ENCODE results near the gene FAAP100. TPM values are rescaled to one million over a fixed set of nuclear protein-coding genes. Genes with fewer than 3 reads are reported as not detected.
A peak's percentile ranks its signal among the peaks of the same experiment; 100 is the strongest.

The FAAP100 gene
- total RNA-seq, 2 experiments from 2014 or later: 33.5 to 39.7 TPM

- H3K27me3 Mint-ChIP-seq: no peaks in the 10 kb centered on the region
- intact Hi-C loops (cut with micrococcal nuclease): no loop called here
- ChIA-PET CTCF (interaction anchor here (1.4 kb wide), 1 partner anchor 42 kb away, joined by 4 read pairs; no protein-coding TSS in a partner anchor), POLR2A (no interaction called here)
- no peak overlapping the region for H3K27ac Mint-ChIP-seq
- H3K4me3 Mint-ChIP-seq: no peak overlapping the region
- H3K4me1 Mint-ChIP-seq (ENCODE audit: low read depth): peaks cover 11% of the 10 kb centered on the region
- no peaks in the 10 kb centered on the region for H3K9me3 Mint-ChIP-seq
- no peak for DNase-seq
- H3K36me3 Mint-ChIP-seq: peaks cover 15% of the 10 kb centered on the region
These were observed 7.0 kb upstream of the FAAP100 start for GRCh38 chr17:81558941-81559806.

DNA sequence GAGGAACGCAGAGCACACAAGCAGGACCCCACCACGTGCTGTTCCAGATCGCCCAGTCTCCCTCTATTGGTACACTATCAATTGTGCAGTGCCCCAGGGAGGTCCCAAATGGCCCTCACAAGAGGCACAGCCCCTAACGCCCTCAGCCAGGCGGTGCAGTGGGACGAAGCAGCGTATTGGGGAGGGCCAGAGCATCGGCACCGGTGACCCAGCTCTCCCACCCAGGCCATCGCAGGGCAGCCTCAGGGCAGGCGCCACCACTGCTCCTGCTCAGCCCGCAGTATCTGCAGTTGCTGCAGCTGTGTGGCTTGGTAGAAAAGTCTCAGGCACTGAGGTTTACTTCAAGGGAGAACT is 5.9 kb upstream of the FAAP100 start:
- Mint-ChIP-seq H3K4me1 (ENCODE audit: low read depth) (peaks cover 22% of the 10 kb centered on the region), H3K9me3 (no peaks in the 10 kb centered on the region), H3K36me3 (peaks cover 15% of the 10 kb centered on the region), H3K27ac (no peak overlapping the region), H3K27me3 (no peaks in the 10 kb centered on the region), H3K4me3 (no peak overlapping the region)
- POLR2A ChIA-PET: no interaction called here
- no peak for DNase-seq
- intact Hi-C loops (cut with micrococcal nuclease): no loop called here
- CTCF ChIA-PET: no interaction called here

- Mint-ChIP-seq H3K4me3 (no peak overlapping the region), H3K27me3 (no peaks in the 10 kb centered on the region), H3K27ac (no peak overlapping the region), H3K4me1 (ENCODE audit: low read depth) (peaks cover 23% of the 10 kb centered on the region), H3K9me3 (no peaks in the 10 kb centered on the region), H3K36me3 (peaks cover 15% of the 10 kb centered on the region)
- intact Hi-C loops (cut with micrococcal nuclease): no loop called here
- no peak for DNase-seq
- POLR2A ChIA-PET: no interaction called here
- CTCF ChIA-PET: no interaction called here
These were observed 5.3 kb upstream of the FAAP100 start for GRCh38 chr17:81557276-81558114.

GRCh38 chr17:81556863-81557262 is 4.7 kb upstream of the FAAP100 start:
- ChIA-PET POLR2A (no interaction called here), CTCF (no interaction called here)
- H3K36me3 Mint-ChIP-seq: peaks cover 15% of the 10 kb centered on the region
- no peak for DNase-seq
- no peak overlapping the region for H3K4me3 Mint-ChIP-seq
- peaks cover 23% of the 10 kb centered on the region for H3K4me1 Mint-ChIP-seq (ENCODE audit: low read depth)
- H3K27ac Mint-ChIP-seq: no peak overlapping the region
- no peaks in the 10 kb centered on the region for H3K9me3 Mint-ChIP-seq
- intact Hi-C loops (cut with micrococcal nuclease): no loop called here
- no peaks in the 10 kb centered on the region for H3K27me3 Mint-ChIP-seq

GRCh38 chr17:81556175-81556691 is 4.1 kb upstream of the FAAP100 start:
- H3K4me3 Mint-ChIP-seq: no peak overlapping the region
- peaks cover 25% of the 10 kb centered on the region for H3K4me1 Mint-ChIP-seq (ENCODE audit: low read depth)
- ChIA-PET CTCF (no interaction called here), POLR2A (no interaction called here)
- H3K27ac Mint-ChIP-seq: no peak overlapping the region
- H3K27me3 Mint-ChIP-seq: no peaks in the 10 kb centered on the region
- peaks cover 13% of the 10 kb centered on the region for H3K36me3 Mint-ChIP-seq
- intact Hi-C loops (cut with micrococcal nuclease): no loop called here
- no peak for DNase-seq
- H3K9me3 Mint-ChIP-seq: no peaks in the 10 kb centered on the region

- peak overlapping the region; percentile 86 for H3K4me3 Mint-ChIP-seq
- POLR2A ChIA-PET: no interaction called here
- peak overlapping the region; percentile 88 for H3K27ac Mint-ChIP-seq
- peaks cover 33% of the 10 kb centered on the region for H3K4me1 Mint-ChIP-seq (ENCODE audit: low read depth)
- H3K36me3 Mint-ChIP-seq: peaks cover 18% of the 10 kb centered on the region
- H3K27me3 Mint-ChIP-seq: no peaks in the 10 kb centered on the region
- H3K9me3 Mint-ChIP-seq: no peaks in the 10 kb centered on the region
- intact Hi-C loops (cut with micrococcal nuclease): loop anchor here (1.0 to 2.0 kb wide), 3 partner anchors 41 to 307 kb away; partner anchors contain the start of genes ACTG1, CCDC137, OXLD1 and P4HB
- DNase-seq: peak; percentile 23
- CTCF ChIA-PET: interaction anchor here (0.6 to 0.9 kb wide), 2 partner anchors 10 to 301 kb away, joined by 3 read pairs; no protein-coding TSS in a partner anchor
These were observed 1.5 kb upstream of the FAAP100 start for GRCh38 chr17:81553616-81554181.

- H3K4me3 Mint-ChIP-seq: peak overlapping the region; percentile 86
- H3K27ac Mint-ChIP-seq: peak overlapping the region; percentile 88
- peak; percentile 88 for DNase-seq
- intact Hi-C loops (cut with micrococcal nuclease): loop anchor here (1.0 to 2.0 kb wide), 3 partner anchors 40 to 307 kb away; partner anchors contain the start of genes ACTG1, CCDC137, OXLD1 and P4HB
- no peaks in the 10 kb centered on the region for H3K9me3 Mint-ChIP-seq
- POLR2A ChIA-PET: interaction anchor here (0.9 to 1.7 kb wide), 6 partner anchors 34 to 112 kb away, joined by 3 to 14 read pairs (median 4); partner anchors contain the start of gene ACTG1
- peaks cover 33% of the 10 kb centered on the region for H3K4me1 Mint-ChIP-seq (ENCODE audit: low read depth)
- peaks cover 16% of the 10 kb centered on the region for H3K36me3 Mint-ChIP-seq
- CTCF ChIA-PET: interaction anchor here (0.6 to 2.1 kb wide), 6 partner anchors 9 to 330 kb away, joined by 3 to 9 read pairs (median 4); partner anchors contain the start of gene CEP131
- H3K27me3 Mint-ChIP-seq: no peaks in the 10 kb centered on the region
These were observed 964 bp upstream of the FAAP100 start for GRCh38 chr17:81553018-81553615.

DNA sequence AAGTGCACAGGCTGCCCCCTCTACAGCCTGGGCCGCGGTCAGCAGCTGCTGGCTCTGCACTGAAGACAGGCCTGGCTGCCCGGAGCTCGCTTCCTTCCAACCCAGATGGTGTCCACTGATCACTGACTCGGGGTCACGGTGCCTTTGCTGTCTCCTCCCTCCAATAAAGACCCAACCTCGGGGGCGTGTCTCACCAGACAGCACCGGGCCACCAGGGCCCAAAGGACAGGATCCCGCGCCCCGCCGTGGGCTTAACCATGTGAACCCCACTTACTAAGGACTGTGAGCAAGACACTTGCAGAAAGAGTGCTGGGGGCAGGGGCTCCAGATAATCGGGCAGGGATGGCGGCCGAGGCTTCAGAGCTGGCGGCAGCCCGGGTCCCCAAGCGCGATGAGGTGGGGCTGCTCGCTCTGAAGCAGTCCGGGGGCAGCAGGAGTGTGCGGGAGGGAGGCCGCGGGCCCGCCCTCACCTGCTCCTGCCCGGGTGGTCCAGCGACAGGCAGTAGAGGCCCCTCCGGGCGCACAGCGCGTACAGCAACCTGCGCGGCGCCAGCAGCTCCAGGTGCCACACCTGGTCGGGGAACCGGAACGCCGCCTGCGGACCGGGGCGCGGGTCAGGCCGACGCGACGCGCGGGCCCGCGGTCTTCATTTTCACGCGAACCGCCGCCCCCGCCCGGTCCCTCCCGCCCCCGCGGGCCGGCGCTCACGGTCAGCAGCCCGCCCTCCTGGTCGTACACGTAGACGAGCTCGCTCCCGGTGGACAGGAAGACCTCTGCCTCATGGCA is 502 bp downstream of the FAAP100 start:
- H3K9me3 Mint-ChIP-seq: no peaks in the 10 kb centered on the region
- H3K4me1 Mint-ChIP-seq (ENCODE audit: low read depth): peaks cover 33% of the 10 kb centered on the region
- H3K36me3 Mint-ChIP-seq: peaks cover 13% of the 10 kb centered on the region
- POLR2A ChIA-PET: interaction anchor here (0.7 to 1.7 kb wide), 6 partner anchors 15 to 68 kb away, joined by 3 to 14 read pairs (median 4); no protein-coding TSS in a partner anchor
- H3K27me3 Mint-ChIP-seq: no peaks in the 10 kb centered on the region
- H3K4me3 Mint-ChIP-seq: peak overlapping the region; percentile 83
- peak; percentile 21 for DNase-seq
- H3K27ac Mint-ChIP-seq: peak overlapping the region; percentile 70
- CTCF ChIA-PET: interaction anchor here (0.8 to 2.1 kb wide), 5 partner anchors 38 to 256 kb away, joined by 3 to 9 read pairs (median 4); partner anchors contain the start of genes HGS and SLC38A10
- intact Hi-C loops (cut with micrococcal nuclease): loop anchor here (2.0 kb wide), 2 partner anchors 39 to 115 kb away; partner anchors contain the start of genes ACTG1, CCDC137 and OXLD1

GRCh38 chr17:81550830-81551457 is 1.2 kb downstream of the FAAP100 start:
- ChIA-PET CTCF (interaction anchor here (1.0 to 2.1 kb wide), 2 partner anchors 32 to 66 kb away, joined by 4 to 6 read pairs; no protein-coding TSS in a partner anchor), POLR2A (interaction anchor here (1.1 to 1.5 kb wide), 2 partner anchors 40 to 152 kb away, joined by 3 read pairs; partner anchors contain the start of gene MRPL12)
- Mint-ChIP-seq H3K36me3 (peaks cover 20% of the 10 kb centered on the region), H3K4me1 (ENCODE audit: low read depth) (peaks cover 33% of the 10 kb centered on the region), H3K9me3 (no peaks in the 10 kb centered on the region), H3K27me3 (no peaks in the 10 kb centered on the region), H3K27ac (peak overlapping the region; percentile 70), H3K4me3 (peak overlapping the region; percentile 83)
- no peak for DNase-seq
- intact Hi-C loops (cut with micrococcal nuclease): no loop called here

- H3K4me3 Mint-ChIP-seq: peak overlapping the region; percentile 83
- H3K27me3 Mint-ChIP-seq: no peaks in the 10 kb centered on the region
- ChIA-PET POLR2A (interaction anchor here (1.5 kb wide), 1 partner anchor 153 kb away, joined by 3 read pairs; the partner anchor contains the start of gene MRPL12), CTCF (interaction anchor here (1.0 kb wide), 1 partner anchor 31 kb away, joined by 4 read pairs; no protein-coding TSS in a partner anchor)
- H3K27ac Mint-ChIP-seq: no peak overlapping the region
- intact Hi-C loops (cut with micrococcal nuclease): no loop called here
- H3K4me1 Mint-ChIP-seq (ENCODE audit: low read depth): peaks cover 33% of the 10 kb centered on the region
- H3K36me3 Mint-ChIP-seq: peaks cover 21% of the 10 kb centered on the region
- H3K9me3 Mint-ChIP-seq: no peaks in the 10 kb centered on the region
- DNase-seq: no peak
These were observed 1.9 kb downstream of the FAAP100 start for GRCh38 chr17:81550285-81550684.

Data from activated CD4-positive, alpha-beta memory T cell treated with anti-CD3 and anti-CD28 coated beads for 36 hours (primary cell).